K562 (cell line): ENCODE results near the gene LRP1. TPM values are rescaled to one million over a fixed set of nuclear protein-coding genes. Genes with fewer than 3 reads are reported as not detected.

Experiments
- ATAC-seq: fragments of 200-7000 bp; cut with Tn5 transposase; 3 replicates; pipeline ENCODE4 v1.9.1; 2020; ENCODE audit warnings: moderate library complexity
- BruUV-seq: library from RNA; stranded (reverse); fragments of 400-500 nt; replicated peaks from 2 replicates; lab custom pipeline; 2021; lab: Mats Ljungman, UMichigan
- CTCF ChIA-PET: fragments of 300-600 bp; formaldehyde crosslinking; extraction: SDS; loops from one replicate; lab custom pipeline; 2021; ENCODE audit warnings: low intra/inter-chr PET ratio; lab: Yijun Ruan, JAX
- POLR2A ChIA-PET: fragments of 300-600, 350-650 bp; sonication (Branson Sonifier 250); formaldehyde crosslinking; extraction: SDS; loops from one replicate; lab custom pipeline; 2021; ENCODE audit warnings: antibody characterized with exemption, inconsistent platforms; lab: Yijun Ruan, JAX
- DNase-seq, 4 experiments: peaks; one replicate each; pipeline versions ENCODE4 v3.0.0 to v3.0.0-alpha.2; 2011 to 2018; ENCODE audit warnings: low spot score in 3 of 4, mixed read lengths in 3 of 4; ENCODE audit errors: extremely low read depth in 1 of 4
- FAIRE-seq: peaks from 2 replicates; lab custom pipeline; 2011; peaks lifted over from hg19 to GRCh38; lab: Jason Lieb, UNC
- H2AFZ ChIP-seq: 2 replicates; pipeline ENCODE4 v1.6.0; 2011; ENCODE audit warnings: low read depth, low read length, control low read depth, inconsistent platforms
- H3K27ac ChIP-seq: fragments of 200-600 bp; 3 replicates; pipeline ENCODE4 v1.8.0; 2011; ENCODE audit warnings: low read depth, mild to moderate bottlenecking, control low read depth, inconsistent platforms, low read length, moderate library complexity, mixed read lengths; ENCODE audit errors: extremely low read depth
- H3K27me3 ChIP-seq, 2 experiments: fragments of 300-600 bp in 1 of 2; 2 replicates in 1 of 2; 3 replicates in 1 of 2; pipeline versions ENCODE4 v1.6.0 to v1.8.0; 2011; ENCODE audit warnings: inconsistent platforms in 2 of 2, low read length in 2 of 2, mild to moderate bottlenecking in 1 of 2, mixed read lengths in 1 of 2, moderate library complexity in 1 of 2; ENCODE audit not compliant: control insufficient read depth in 2 of 2, insufficient read depth in 2 of 2
- H3K36me3 ChIP-seq: fragments of 300-600 bp; 3 replicates; pipeline ENCODE4 v1.8.0; 2011; ENCODE audit warnings: mild to moderate bottlenecking, low read length, inconsistent platforms; ENCODE audit not compliant: control insufficient read depth, insufficient read depth
- H3K4me1 ChIP-seq, 2 experiments: fragments of 200-600 bp in 1 of 2; replicated peaks in 1 of 2; 2 replicates in 1 of 2; 3 replicates in 1 of 2; pipeline versions ENCODE4 v1.5.1 to v1.8.0; 2011; ENCODE audit warnings: inconsistent platforms in 2 of 2, low read length in 2 of 2, mild to moderate bottlenecking in 1 of 2, mixed read lengths in 1 of 2, moderate library complexity in 1 of 2; ENCODE audit not compliant: control insufficient read depth in 2 of 2, insufficient read depth in 2 of 2
- H3K4me2 ChIP-seq: 2 replicates; pipeline ENCODE4 v1.6.1; 2011; ENCODE audit warnings: low read length, control low read depth, inconsistent platforms, mixed read lengths; ENCODE audit not compliant: insufficient read depth
- H3K4me3 ChIP-seq: fragments of 200-600 bp; sonication (generic), shearing (Covaris generic); 2 replicates; pipeline ENCODE4 v1.5.1; 2016; ENCODE audit warnings: control low read depth, inconsistent platforms
- H3K79me2 ChIP-seq: fragments of 200-600 bp; 3 replicates; pipeline ENCODE4 v1.8.0; 2011; ENCODE audit warnings: low read length, inconsistent platforms; ENCODE audit not compliant: control insufficient read depth, insufficient read depth
- H3K9ac ChIP-seq, 2 experiments: 2 replicates each; pipeline versions ENCODE4 v1.6.0 to v1.6.1; 2011; ENCODE audit warnings: low read depth in 2 of 2, low read length in 2 of 2, control low read depth in 1 of 2, inconsistent platforms in 1 of 2, mild to moderate bottlenecking in 1 of 2, mixed read lengths in 1 of 2; ENCODE audit not compliant: insufficient read depth in 1 of 2
- H3K9me1 ChIP-seq: one replicate; pipeline ENCODE4 v1.6.0; 2011; ENCODE audit warnings: inconsistent platforms, mild to moderate bottlenecking, low read length, moderate library complexity; ENCODE audit not compliant: control insufficient read depth, insufficient read depth
- H3K9me3 ChIP-seq: replicated peaks from 2 replicates; pipeline ENCODE4 v1.5.1; 2011; ENCODE audit warnings: low read depth, low read length, inconsistent platforms; ENCODE audit not compliant: control insufficient read depth, insufficient read depth
- H4K20me1 ChIP-seq: replicated peaks from 2 replicates; pipeline ENCODE4 v1.6.1; 2011; ENCODE audit warnings: low read length, inconsistent platforms, mixed read lengths; ENCODE audit not compliant: control insufficient read depth, insufficient read depth
- CBFA2T2 ChIP-seq: fragments of 450-650 bp; conservative IDR thresholded peaks from 2 replicates; pipeline ENCODE4 v1.6.1; 2017; ENCODE audit warnings: mild to moderate bottlenecking
- EGR1 ChIP-seq: fragments of 450-650 bp; conservative IDR thresholded peaks from 2 replicates; pipeline ENCODE4 v1.6.1; 2017; ENCODE audit warnings: mild to moderate bottlenecking
- HMG20A ChIP-seq: fragments of 450-650 bp; formaldehyde crosslinking; conservative IDR thresholded peaks from 2 replicates; pipeline ENCODE4 v1.4.0; 2020; ENCODE audit warnings: mild to moderate bottlenecking, mixed read lengths
- KDM1A ChIP-seq, 2 experiments: fragments of 450-650 bp; IDR thresholded peaks; 2 replicates each; pipeline ENCODE4 v1.6.1; 2016; ENCODE audit warnings: mild to moderate bottlenecking in 2 of 2
- LCOR ChIP-seq: sonication (generic); formaldehyde crosslinking; IDR thresholded peaks from 2 replicates; pipeline ENCODE4 v1.8.0; 2022; ENCODE audit warnings: mild to moderate bottlenecking, missing genetic modification reagents
- MYBL2 ChIP-seq, 2 experiments: fragments of 450-650 bp in 1 of 2; sonication (generic) in 1 of 2; formaldehyde crosslinking in 1 of 2; IDR thresholded peaks; 2 replicates each; pipeline versions ENCODE4 v1.6.1 to v1.8.1; 2017 to 2022; ENCODE audit warnings: borderline replicate concordance in 1 of 2, inconsistent platforms in 1 of 2, low read depth in 1 of 2, mild to moderate bottlenecking in 1 of 2, missing genetic modification reagents in 1 of 2, moderate library complexity in 1 of 2
- RFX7 ChIP-seq: fragments of 250-450 bp; sonication (Bioruptor Pico); IDR thresholded peaks from 2 replicates; pipeline ENCODE4 v1.5.1; 2021; ENCODE audit warnings: mild to moderate bottlenecking
- TAL1 ChIP-seq: fragments of 450-650 bp; IDR thresholded peaks from 2 replicates; pipeline ENCODE4 v1.6.1; 2016; ENCODE audit warnings: mild to moderate bottlenecking
- TCF3 ChIP-seq: sonication (generic); formaldehyde crosslinking; IDR thresholded peaks from 2 replicates; pipeline ENCODE4 v1.4.0; 2020; ENCODE audit warnings: mild to moderate bottlenecking, missing genetic modification reagents
- ZKSCAN3 ChIP-seq: fragments of 250-450 bp; sonication (Bioruptor Pico); IDR thresholded peaks from 2 replicates; pipeline ENCODE4 v1.4.0; 2020
- ZNF12 ChIP-seq: sonication (generic); formaldehyde crosslinking; IDR thresholded peaks from 2 replicates; pipeline ENCODE4 v1.4.0; 2020; ENCODE audit warnings: mild to moderate bottlenecking, missing genetic modification reagents
- ZNF696 ChIP-seq: fragments of 250-450 bp; sonication (Bioruptor Pico); conservative IDR thresholded peaks from 2 replicates; pipeline ENCODE4 v1.4.0; 2020; ENCODE audit warnings: mild to moderate bottlenecking, moderate library complexity
- ZNF780A ChIP-seq: fragments of 250-450 bp; sonication (Bioruptor Pico); IDR thresholded peaks from 2 replicates; pipeline ENCODE4 v1.5.0; 2021; ENCODE audit warnings: mild to moderate bottlenecking
- WGBS: fragments of 100-300 bp; shearing (Covaris generic); methylation state at CpG from one replicate; pipeline ENCODE4 v1.1.6; 2016; ENCODE audit warnings: low coverage, mixed read lengths; ENCODE audit not compliant: insufficient coverage; ENCODE audit errors: missing lambda C conversion rate; 5-methylcytosine and 5-hydroxymethylcytosine counted together
- in situ Hi-C: fragments of 300-500 bp; cut with MboI; formaldehyde crosslinking; loops from 4 replicates; pipeline ENCODE4 v1.15.0; 2018; ENCODE audit warnings: inconsistent platforms, mixed read lengths
- intact Hi-C: fragments of 100-400 bp; cut with micrococcal nuclease; formaldehyde crosslinking; loops from 2 replicates; pipeline ENCODE4 v1.14.2; 2022
- polyA plus RNA-seq, 8 experiments: library from polyadenylated mRNA; depleted of rRNA in 4 of 8; stranded (reverse) in 5 of 8; unstranded in 3 of 8; fragments of >200 nt; fragmentation: Nextera tagmentation in 2 of 8; fragmentation: Illumina TruSeq in 1 of 8; extraction: Ambion mirVana in 2 of 8; extraction: Trizol in 1 of 8; gene quantifications; 2 replicates each; pipeline versions ENCODE4 v1.2.1 to v1.2.3, GENCODE V29; 2011 to 2014; ENCODE audit warnings: inconsistent platforms in 1 of 8, missing spikeins in 1 of 8
- total RNA-seq, 7 experiments: library from RNA; depleted of rRNA in 6 of 7; stranded (reverse); fragments of >200 nt in 6 of 7; fragmentation: Illumina TruSeq in 2 of 7; extraction: Trizol in 2 of 7; gene quantifications; 2 replicates each; pipeline versions ENCODE4 v1.2.1 to v1.2.3, GENCODE V29; 2011 to 2021; ENCODE audit warnings: low replicate concordance in 1 of 7
- TF ChIP-seq, protein P1 (sequence below): IDR thresholded peaks from 3 replicates; pipeline ENCODE4 v1.6.1; 2011; ENCODE audit warnings: borderline replicate concordance, mild to moderate bottlenecking; ENCODE audit not compliant: insufficient read length, insufficient read depth
- TF ChIP-seq, protein P2 (sequence below), 3 experiments: IDR thresholded peaks in 2 of 3; conservative IDR thresholded peaks in 1 of 3; 2 replicates each; pipeline ENCODE4 v1.5.1; 2011 to 2012; ENCODE audit warnings: low read length in 3 of 3, mild to moderate bottlenecking in 3 of 3, control low read depth in 2 of 3, improper control_type of control experiment in 1 of 3, inconsistent platforms in 1 of 3, low read depth in 1 of 3, mixed read lengths in 1 of 3, moderate library complexity in 1 of 3; ENCODE audit not compliant: insufficient read depth in 2 of 3
- TF ChIP-seq, protein P3 (sequence below), 2 experiments: fragments of 450-650 bp in 1 of 2; sonication (generic) in 1 of 2; formaldehyde crosslinking; conservative IDR thresholded peaks; 2 replicates each; pipeline versions ENCODE4 v1.4.0 to v1.8.1; 2020 to 2022; ENCODE audit warnings: mild to moderate bottlenecking in 1 of 2, missing genetic modification reagents in 1 of 2

Gene LRP1
- total and polyA plus RNA-seq, 9 of the 15 experiments (the other 6 are each of a cell fraction or from before 2014, with no cell fraction given), result 0.04 to 0.64 (median 0.19) TPM; not detected in 2

DNA sequence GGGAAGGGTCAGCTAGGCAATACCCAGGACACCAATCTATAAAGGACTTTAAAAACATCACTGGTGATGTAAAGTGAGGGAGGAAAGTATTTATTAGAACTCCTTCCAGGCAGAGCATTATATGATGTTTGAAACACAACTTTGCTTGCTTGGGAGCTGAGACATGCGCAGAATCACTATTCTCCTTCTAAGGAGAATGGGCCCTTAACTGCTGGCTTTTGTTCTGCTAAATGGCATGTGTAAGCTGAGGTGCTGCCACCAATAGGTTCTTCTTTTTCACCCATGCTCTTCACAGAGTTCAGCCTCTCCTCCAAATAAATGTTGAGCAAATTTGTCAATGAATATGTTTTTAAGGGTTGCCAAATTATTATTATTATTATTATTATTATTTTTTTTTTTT lies 118.8 kb downstream of the LRP1 start (continued):
- TF ChIP-seq, protein P1, sequence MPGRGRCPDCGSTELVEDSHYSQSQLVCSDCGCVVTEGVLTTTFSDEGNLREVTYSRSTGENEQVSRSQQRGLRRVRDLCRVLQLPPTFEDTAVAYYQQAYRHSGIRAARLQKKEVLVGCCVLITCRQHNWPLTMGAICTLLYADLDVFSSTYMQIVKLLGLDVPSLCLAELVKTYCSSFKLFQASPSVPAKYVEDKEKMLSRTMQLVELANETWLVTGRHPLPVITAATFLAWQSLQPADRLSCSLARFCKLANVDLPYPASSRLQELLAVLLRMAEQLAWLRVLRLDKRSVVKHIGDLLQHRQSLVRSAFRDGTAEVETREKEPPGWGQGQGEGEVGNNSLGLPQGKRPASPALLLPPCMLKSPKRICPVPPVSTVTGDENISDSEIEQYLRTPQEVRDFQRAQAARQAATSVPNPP, result no peak
- TF ChIP-seq, all 486 proteins: peak for 0

DNA sequence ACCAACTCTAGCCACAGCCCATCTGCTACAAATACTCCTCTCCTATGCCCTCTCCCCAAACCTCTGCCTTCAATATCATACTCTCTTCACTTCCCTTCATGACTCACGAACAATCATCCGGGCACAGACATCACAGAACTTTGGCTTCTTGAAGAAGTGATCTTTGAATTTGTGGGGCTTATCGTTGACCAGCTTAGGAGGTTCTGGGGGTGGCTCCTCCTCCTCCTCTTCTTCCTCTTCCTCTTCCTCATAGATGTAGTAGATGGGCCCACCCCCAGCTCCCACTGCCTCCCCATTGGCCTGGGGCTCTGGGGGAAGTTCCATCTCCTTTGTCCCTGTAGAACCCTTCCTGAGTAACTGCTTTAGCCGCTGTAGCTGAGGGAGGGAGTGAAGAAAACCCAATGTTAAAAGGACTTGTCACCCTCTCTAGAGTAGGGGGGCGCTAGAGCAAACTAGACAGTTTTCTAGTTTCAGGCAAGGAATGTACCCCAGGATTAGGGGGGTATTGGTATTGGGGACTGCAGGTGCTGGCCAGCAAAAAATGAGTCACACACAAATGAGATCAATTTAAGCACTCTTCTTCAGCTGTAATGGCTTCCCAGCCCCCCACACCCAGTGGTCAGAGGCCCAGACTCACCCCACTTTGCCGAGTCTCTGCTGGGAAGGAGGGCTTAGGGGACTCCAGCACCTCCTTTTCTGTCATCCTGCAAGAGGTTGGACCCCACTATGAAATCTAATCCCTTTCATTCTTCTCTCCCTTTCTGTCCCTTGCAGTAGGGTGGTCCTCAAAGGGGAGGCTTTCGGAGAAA lies 120.9 kb downstream of the LRP1 start:
- CTCF ChIA-PET, result interaction anchor here (1.1 kb wide), 1 partner anchor 213 kb away, joined by 4 read pairs; no protein-coding TSS in a partner anchor
- Histone ChIP-seq H3K27me3 (no peaks in the 10 kb centered on the region), H3K79me2 (no peaks in the 10 kb centered on the region), H3K9me3 (no peaks in the 10 kb centered on the region), H3K4me2 (peak overlapping the region; percentile 16), H3K4me3 (no peak overlapping the region), H2AFZ (peak overlapping the region; percentile 67), H3K27ac (peak overlapping the region; percentile 4; the same call in 1 of the 3 replicates), H3K9me1 (no peaks in the 10 kb centered on the region), H4K20me1 (no peaks in the 10 kb centered on the region), H3K4me1 (peaks cover 13 to 14% of the 10 kb centered on the region in 2 experiments), H3K9ac (peak overlapping the region; percentile 17 to 59; a peak in 1 of 4 replicates), H3K36me3 (no peaks in the 10 kb centered on the region)
- peak; percentile 59 for ATAC-seq
- FAIRE-seq, result peak; percentile 93
- BruUV-seq, result no TSS peak
- in situ Hi-C loops (no loop called here), intact Hi-C loops (loop anchor here (10.0 kb wide), 1 partner anchor 124 kb away; the partner anchor contains the start of gene LRP1)
- DNase-seq, result peak; percentile 71 to 76 (median 72)
- POLR2A ChIA-PET, result interaction anchor here (0.6 to 1.4 kb wide), 4 partner anchors 12 to 206 kb away, joined by 3 to 5 read pairs (median 3); partner anchors contain the start of gene INHBE
- 19% methylated on average over 7 of the region's 7 CpGs for WGBS
- no peak for TF ChIP-seq ZNF696 (CRISPR knock-in tag)
- TF ChIP-seq TAL1, result no peak
- TF ChIP-seq RFX7 (CRISPR knock-in tag), result no peak
- TF ChIP-seq KDM1A (IDR thresholded peaks at IDR 0.05), result 0 out of 4 replicates have a peak, but pooled peaks of 1 of the 2 experiments have one; percentile 2
- no peak for TF ChIP-seq ZNF780A
- TF ChIP-seq HMG20A (CRISPR knock-in tag), result no peak
- peak; percentile 65 for TF ChIP-seq EGR1
- no peak for TF ChIP-seq ZNF12
- TF ChIP-seq, protein P2, sequence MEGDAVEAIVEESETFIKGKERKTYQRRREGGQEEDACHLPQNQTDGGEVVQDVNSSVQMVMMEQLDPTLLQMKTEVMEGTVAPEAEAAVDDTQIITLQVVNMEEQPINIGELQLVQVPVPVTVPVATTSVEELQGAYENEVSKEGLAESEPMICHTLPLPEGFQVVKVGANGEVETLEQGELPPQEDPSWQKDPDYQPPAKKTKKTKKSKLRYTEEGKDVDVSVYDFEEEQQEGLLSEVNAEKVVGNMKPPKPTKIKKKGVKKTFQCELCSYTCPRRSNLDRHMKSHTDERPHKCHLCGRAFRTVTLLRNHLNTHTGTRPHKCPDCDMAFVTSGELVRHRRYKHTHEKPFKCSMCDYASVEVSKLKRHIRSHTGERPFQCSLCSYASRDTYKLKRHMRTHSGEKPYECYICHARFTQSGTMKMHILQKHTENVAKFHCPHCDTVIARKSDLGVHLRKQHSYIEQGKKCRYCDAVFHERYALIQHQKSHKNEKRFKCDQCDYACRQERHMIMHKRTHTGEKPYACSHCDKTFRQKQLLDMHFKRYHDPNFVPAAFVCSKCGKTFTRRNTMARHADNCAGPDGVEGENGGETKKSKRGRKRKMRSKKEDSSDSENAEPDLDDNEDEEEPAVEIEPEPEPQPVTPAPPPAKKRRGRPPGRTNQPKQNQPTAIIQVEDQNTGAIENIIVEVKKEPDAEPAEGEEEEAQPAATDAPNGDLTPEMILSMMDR (IDR thresholded peaks at IDR 0.05 in 2 of 3, conservative IDR thresholded peaks at IDR 0.05 in 1 of 3; ENCODE audit: insufficient read depth in 2 of 3, low read depth in 1 of 3, low read length in 3 of 3), result peak; percentile 15 to 33 (median 20); a peak in 3 of 6 replicates
- peak; percentile 58 for TF ChIP-seq CBFA2T2
- TF ChIP-seq, protein P3, sequence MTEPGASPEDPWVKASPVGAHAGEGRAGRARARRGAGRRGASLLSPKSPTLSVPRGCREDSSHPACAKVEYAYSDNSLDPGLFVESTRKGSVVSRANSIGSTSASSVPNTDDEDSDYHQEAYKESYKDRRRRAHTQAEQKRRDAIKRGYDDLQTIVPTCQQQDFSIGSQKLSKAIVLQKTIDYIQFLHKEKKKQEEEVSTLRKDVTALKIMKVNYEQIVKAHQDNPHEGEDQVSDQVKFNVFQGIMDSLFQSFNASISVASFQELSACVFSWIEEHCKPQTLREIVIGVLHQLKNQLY (CRISPR knock-in tag; conservative IDR thresholded peaks at IDR 0.05), result no peak
- no peak for TF ChIP-seq MYBL2 (IDR thresholded peaks at IDR 0.05; ENCODE audit: low read depth)
- no peak for TF ChIP-seq MYBL2 (CRISPR knock-in tag; IDR thresholded peaks at IDR 0.05; ENCODE audit: borderline replicate concordance)
- TF ChIP-seq LCOR (CRISPR knock-in tag), result no peak
- TF ChIP-seq TCF3 (CRISPR knock-in tag), result peak; percentile 52; the same call in 1 of the 2 replicates
- TF ChIP-seq ZKSCAN3 (CRISPR knock-in tag), result no peak
